Neural cell (in vitro differentiated cells): ENCODE data around the gene LNX1. TPM values are rescaled to one million over a fixed set of nuclear protein-coding genes. Genes with fewer than 3 reads are reported as not detected.

Source experiments
- H2AFZ ChIP-seq: fragments of 200-600, 300-800 bp; sonication (generic), shearing (Covaris generic); 2 replicates; pipeline ENCODE4 v1.6.0; 2014; ENCODE audit warnings: low read depth, mild to moderate bottlenecking, antibody characterized with exemption, low read length, moderate library complexity
- H3F3A ChIP-seq: fragments of 200-600 bp; shearing (Covaris generic); 2 replicates; pipeline ENCODE4 v1.6.1; 2016; ENCODE audit warnings: mild to moderate bottlenecking, moderate library complexity, mixed read lengths, antibody characterized with exemption, low read length; ENCODE audit not compliant: insufficient read depth, poor library complexity, severe bottlenecking
- H3K27ac ChIP-seq: fragments of 200-600, 300-800 bp; sonication (generic), shearing (Covaris generic); 2 replicates; pipeline ENCODE4 v1.5.1; 2014; ENCODE audit warnings: mild to moderate bottlenecking, low read length, moderate library complexity
- H3K27me3 ChIP-seq: fragments of 300-800, 200-600 bp; sonication (generic), shearing (Covaris generic); 2 replicates; pipeline ENCODE4 v1.6.0; 2014; ENCODE audit warnings: mild to moderate bottlenecking, low read depth, low read length, moderate library complexity; ENCODE audit not compliant: insufficient read depth
- H3K36me3 ChIP-seq: fragments of 300-800, 200-600 bp; sonication (generic), shearing (Covaris generic); 2 replicates; pipeline ENCODE4 v1.5.1; 2014; ENCODE audit warnings: mild to moderate bottlenecking, antibody characterized with exemption, low read length, moderate library complexity; ENCODE audit not compliant: insufficient read depth
- H3K4me2 ChIP-seq: fragments of 300-800, 200-600 bp; sonication (generic), shearing (Covaris generic); 2 replicates; pipeline ENCODE4 v1.6.0; 2014; ENCODE audit warnings: mild to moderate bottlenecking, low read length
- H3K4me3 ChIP-seq: fragments of 300-800, 200-600 bp; sonication (generic), shearing (Covaris generic); 2 replicates; pipeline ENCODE4 v1.5.1; 2014; ENCODE audit warnings: mild to moderate bottlenecking, low read length, moderate library complexity
- H3K79me2 ChIP-seq: fragments of 200-600 bp; shearing (Covaris generic); replicated peaks from 2 replicates; pipeline ENCODE4 v1.6.0; 2014; ENCODE audit warnings: mild to moderate bottlenecking, low read length, moderate library complexity; ENCODE audit not compliant: insufficient read depth
- H3K9ac ChIP-seq: fragments of 300-800, 200-600 bp; sonication (generic), shearing (Covaris generic); 2 replicates; pipeline ENCODE4 v1.6.1; 2016; ENCODE audit warnings: mild to moderate bottlenecking, low read length, mixed read lengths
- H3K9me2 ChIP-seq: fragments of 200-600 bp; shearing (Covaris generic); 2 replicates; pipeline ENCODE4 v1.6.1; 2016; ENCODE audit warnings: mild to moderate bottlenecking, low read length, mixed read lengths; ENCODE audit not compliant: insufficient read depth
- H3K9me3 ChIP-seq: fragments of 200-600, 300-800 bp; sonication (generic), shearing (Covaris generic); 2 replicates; pipeline ENCODE4 v1.6.1; 2016; ENCODE audit warnings: mild to moderate bottlenecking, mixed run types, low read length, moderate library complexity, mixed read lengths
- H4K20me1 ChIP-seq: fragments of 200-600 bp; shearing (Covaris generic); 2 replicates; pipeline ENCODE4 v1.6.1; 2016; ENCODE audit warnings: mild to moderate bottlenecking, mixed run types; ENCODE audit not compliant: insufficient read depth
- EP300 ChIP-seq: fragments of 450-650 bp; conservative IDR thresholded peaks from 2 replicates; pipeline ENCODE4 v1.6.1; 2014; ENCODE audit warnings: antibody characterized with exemption, mild to moderate bottlenecking, moderate library complexity; ENCODE audit not compliant: poor library complexity, severe bottlenecking
- EZH2 ChIP-seq: fragments of 200-600, 300-800 bp; shearing (Covaris generic), sonication (generic); IDR thresholded peaks from 2 replicates; pipeline ENCODE4 v1.6.1; 2014; ENCODE audit warnings: antibody characterized with exemption, low read length, borderline replicate concordance, mild to moderate bottlenecking; ENCODE audit not compliant: insufficient read depth, poor library complexity, severe bottlenecking
- MXI1 ChIP-seq: fragments of 450-650 bp; conservative IDR thresholded peaks from 2 replicates; pipeline ENCODE4 v1.6.1; 2014; ENCODE audit warnings: antibody characterized with exemption, mild to moderate bottlenecking; ENCODE audit not compliant: poor library complexity, severe bottlenecking
- POLR2AphosphoS5 ChIP-seq: IDR thresholded peaks from 2 replicates; pipeline ENCODE4 v1.6.1; 2012
- RAD21 ChIP-seq: fragments of 450-650 bp; conservative IDR thresholded peaks from 2 replicates; pipeline ENCODE4 v1.6.1; 2014; ENCODE audit warnings: antibody characterized with exemption, mild to moderate bottlenecking, moderate library complexity
- SMC3 ChIP-seq: fragments of 450-650 bp; conservative IDR thresholded peaks from 2 replicates; pipeline ENCODE4 v1.6.1; 2014; ENCODE audit warnings: antibody characterized with exemption, mild to moderate bottlenecking, moderate library complexity; ENCODE audit not compliant: poor library complexity
- TAF1 ChIP-seq: IDR thresholded peaks from 2 replicates; pipeline ENCODE4 v1.6.1; 2012; ENCODE audit warnings: low read depth
- polyA plus RNA-seq: library from polyadenylated mRNA; depleted of rRNA; stranded (reverse); fragments of >200 nt; gene quantifications from 2 replicates; pipeline ENCODE4 v1.2.3, GENCODE V29; 2014
- TF ChIP-seq, protein P1 (sequence below): fragments of 450-650 bp; IDR thresholded peaks from 2 replicates; pipeline ENCODE4 v1.5.1; 2014; ENCODE audit warnings: antibody characterized with exemption, mild to moderate bottlenecking, moderate library complexity; ENCODE audit not compliant: poor library complexity, severe bottlenecking
- TF ChIP-seq, protein P2 (sequence below): IDR thresholded peaks from 2 replicates; pipeline ENCODE4 v1.6.1; 2012; ENCODE audit warnings: borderline replicate concordance

LNX1 gene
- polyA plus RNA-seq, 1 donor from 2014 or later = 3.4 TPM

GRCh38 chr4:53579826-53580225, 11.5 kb downstream of the LNX1 start:
- Histone ChIP-seq H4K20me1 (no peaks in the 10 kb centered on the region), H3K27me3 (no peaks in the 10 kb centered on the region), H3K4me2 (no peak overlapping the region), H3K36me3 (no peaks in the 10 kb centered on the region), H2AFZ (no peak overlapping the region), H3K27ac (no peak overlapping the region), H3K79me2 (no peaks in the 10 kb centered on the region), H3F3A (no peaks in the 10 kb centered on the region), H3K9ac (no peak overlapping the region), H3K9me3 (no peaks in the 10 kb centered on the region), H3K9me2 (no peaks in the 10 kb centered on the region), H3K4me3 (no peak overlapping the region)
- TF ChIP-seq, protein P1, sequence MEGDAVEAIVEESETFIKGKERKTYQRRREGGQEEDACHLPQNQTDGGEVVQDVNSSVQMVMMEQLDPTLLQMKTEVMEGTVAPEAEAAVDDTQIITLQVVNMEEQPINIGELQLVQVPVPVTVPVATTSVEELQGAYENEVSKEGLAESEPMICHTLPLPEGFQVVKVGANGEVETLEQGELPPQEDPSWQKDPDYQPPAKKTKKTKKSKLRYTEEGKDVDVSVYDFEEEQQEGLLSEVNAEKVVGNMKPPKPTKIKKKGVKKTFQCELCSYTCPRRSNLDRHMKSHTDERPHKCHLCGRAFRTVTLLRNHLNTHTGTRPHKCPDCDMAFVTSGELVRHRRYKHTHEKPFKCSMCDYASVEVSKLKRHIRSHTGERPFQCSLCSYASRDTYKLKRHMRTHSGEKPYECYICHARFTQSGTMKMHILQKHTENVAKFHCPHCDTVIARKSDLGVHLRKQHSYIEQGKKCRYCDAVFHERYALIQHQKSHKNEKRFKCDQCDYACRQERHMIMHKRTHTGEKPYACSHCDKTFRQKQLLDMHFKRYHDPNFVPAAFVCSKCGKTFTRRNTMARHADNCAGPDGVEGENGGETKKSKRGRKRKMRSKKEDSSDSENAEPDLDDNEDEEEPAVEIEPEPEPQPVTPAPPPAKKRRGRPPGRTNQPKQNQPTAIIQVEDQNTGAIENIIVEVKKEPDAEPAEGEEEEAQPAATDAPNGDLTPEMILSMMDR = no peak
- TF ChIP-seq RAD21 (no peak), EZH2 (no peak), MXI1 (no peak), SMC3 (no peak), EP300 (no peak), POLR2AphosphoS5 (no peak)
- TF ChIP-seq, protein P2, sequence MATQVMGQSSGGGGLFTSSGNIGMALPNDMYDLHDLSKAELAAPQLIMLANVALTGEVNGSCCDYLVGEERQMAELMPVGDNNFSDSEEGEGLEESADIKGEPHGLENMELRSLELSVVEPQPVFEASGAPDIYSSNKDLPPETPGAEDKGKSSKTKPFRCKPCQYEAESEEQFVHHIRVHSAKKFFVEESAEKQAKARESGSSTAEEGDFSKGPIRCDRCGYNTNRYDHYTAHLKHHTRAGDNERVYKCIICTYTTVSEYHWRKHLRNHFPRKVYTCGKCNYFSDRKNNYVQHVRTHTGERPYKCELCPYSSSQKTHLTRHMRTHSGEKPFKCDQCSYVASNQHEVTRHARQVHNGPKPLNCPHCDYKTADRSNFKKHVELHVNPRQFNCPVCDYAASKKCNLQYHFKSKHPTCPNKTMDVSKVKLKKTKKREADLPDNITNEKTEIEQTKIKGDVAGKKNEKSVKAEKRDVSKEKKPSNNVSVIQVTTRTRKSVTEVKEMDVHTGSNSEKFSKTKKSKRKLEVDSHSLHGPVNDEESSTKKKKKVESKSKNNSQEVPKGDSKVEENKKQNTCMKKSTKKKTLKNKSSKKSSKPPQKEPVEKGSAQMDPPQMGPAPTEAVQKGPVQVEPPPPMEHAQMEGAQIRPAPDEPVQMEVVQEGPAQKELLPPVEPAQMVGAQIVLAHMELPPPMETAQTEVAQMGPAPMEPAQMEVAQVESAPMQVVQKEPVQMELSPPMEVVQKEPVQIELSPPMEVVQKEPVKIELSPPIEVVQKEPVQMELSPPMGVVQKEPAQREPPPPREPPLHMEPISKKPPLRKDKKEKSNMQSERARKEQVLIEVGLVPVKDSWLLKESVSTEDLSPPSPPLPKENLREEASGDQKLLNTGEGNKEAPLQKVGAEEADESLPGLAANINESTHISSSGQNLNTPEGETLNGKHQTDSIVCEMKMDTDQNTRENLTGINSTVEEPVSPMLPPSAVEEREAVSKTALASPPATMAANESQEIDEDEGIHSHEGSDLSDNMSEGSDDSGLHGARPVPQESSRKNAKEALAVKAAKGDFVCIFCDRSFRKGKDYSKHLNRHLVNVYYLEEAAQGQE = no peak

GRCh38 chr4:53576676-53577372, 14.5 kb downstream of the LNX1 start:
- H3K9ac ChIP-seq = no peak overlapping the region
- no peaks in the 10 kb centered on the region for H3K79me2 ChIP-seq
- no peaks in the 10 kb centered on the region for H4K20me1 ChIP-seq
- no peak overlapping the region for H3K4me2 ChIP-seq
- H3K9me3 ChIP-seq = no peaks in the 10 kb centered on the region
- H3K27me3 ChIP-seq = no peaks in the 10 kb centered on the region
- no peaks in the 10 kb centered on the region for H3K9me2 ChIP-seq
- no peak overlapping the region for H2AFZ ChIP-seq
- no peak overlapping the region for H3K27ac ChIP-seq
- no peak overlapping the region for H3K4me3 ChIP-seq
- no peaks in the 10 kb centered on the region for H3F3A ChIP-seq
- no peaks in the 10 kb centered on the region for H3K36me3 ChIP-seq
- no peak for TF ChIP-seq SMC3
- TF ChIP-seq EP300 = no peak
- TF ChIP-seq, protein P2 = no peak
- TF ChIP-seq, protein P1 = no peak
- no peak for TF ChIP-seq POLR2AphosphoS5
- no peak for TF ChIP-seq EZH2
- TF ChIP-seq RAD21 = no peak
- no peak for TF ChIP-seq TAF1
- TF ChIP-seq MXI1 = no peak
